Stimulated activated CD8-positive, alpha-beta memory T cell treated with anti-CD3 and anti-CD28 coated beads, Interleukin-7, amount 100 ng/mL, for 4 hours (primary cell): ENCODE data around the gene EN2.

ENCODE experiments used
- DNase-seq, 2 donors: peaks; one replicate each; pipeline ENCODE4 v3.0.0-alpha.2; 2020; ENCODE audit warnings: low read depth in 2 of 2

Gene EN2

GRCh38 chr7:155458111-155458877 is at the start of gene EN2:
TSS of gene EN2 (plus strand) at chr7:155458129. CDS start at chr7:155458378, 249 bp downstream.
- no peak for DNase-seq

- no peak for DNase-seq
These were observed 49.0 kb upstream of the EN2 start for GRCh38 chr7:155408651-155409586.

DNA sequence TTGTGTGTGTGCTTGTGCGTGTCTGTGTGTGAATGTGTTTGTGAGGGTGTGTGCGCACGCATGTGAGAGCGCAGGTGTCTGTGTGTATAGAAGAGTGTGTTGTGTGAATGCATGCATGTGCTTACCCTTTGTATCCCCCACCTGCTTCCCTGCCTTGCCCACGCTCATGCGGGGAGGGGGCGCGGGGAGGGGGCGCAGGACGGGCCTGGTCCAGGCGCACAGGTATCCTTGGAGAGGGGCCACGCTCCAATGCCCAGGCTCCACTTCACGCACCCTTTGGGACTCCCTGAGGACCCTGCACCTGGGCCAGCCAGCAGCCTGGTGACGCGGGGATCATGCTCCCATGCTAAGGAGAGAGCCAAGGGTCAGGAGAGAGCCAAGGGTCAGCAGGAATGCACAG is 47.9 kb upstream of the EN2 start:
- DNase-seq, result no peak

- no peak for DNase-seq
These were observed 47.5 kb upstream of the EN2 start for GRCh38 chr7:155410431-155410830.

GRCh38 chr7:155411718-155412415 is 46.1 kb upstream of the EN2 start:
- DNase-seq, result no peak

DNA sequence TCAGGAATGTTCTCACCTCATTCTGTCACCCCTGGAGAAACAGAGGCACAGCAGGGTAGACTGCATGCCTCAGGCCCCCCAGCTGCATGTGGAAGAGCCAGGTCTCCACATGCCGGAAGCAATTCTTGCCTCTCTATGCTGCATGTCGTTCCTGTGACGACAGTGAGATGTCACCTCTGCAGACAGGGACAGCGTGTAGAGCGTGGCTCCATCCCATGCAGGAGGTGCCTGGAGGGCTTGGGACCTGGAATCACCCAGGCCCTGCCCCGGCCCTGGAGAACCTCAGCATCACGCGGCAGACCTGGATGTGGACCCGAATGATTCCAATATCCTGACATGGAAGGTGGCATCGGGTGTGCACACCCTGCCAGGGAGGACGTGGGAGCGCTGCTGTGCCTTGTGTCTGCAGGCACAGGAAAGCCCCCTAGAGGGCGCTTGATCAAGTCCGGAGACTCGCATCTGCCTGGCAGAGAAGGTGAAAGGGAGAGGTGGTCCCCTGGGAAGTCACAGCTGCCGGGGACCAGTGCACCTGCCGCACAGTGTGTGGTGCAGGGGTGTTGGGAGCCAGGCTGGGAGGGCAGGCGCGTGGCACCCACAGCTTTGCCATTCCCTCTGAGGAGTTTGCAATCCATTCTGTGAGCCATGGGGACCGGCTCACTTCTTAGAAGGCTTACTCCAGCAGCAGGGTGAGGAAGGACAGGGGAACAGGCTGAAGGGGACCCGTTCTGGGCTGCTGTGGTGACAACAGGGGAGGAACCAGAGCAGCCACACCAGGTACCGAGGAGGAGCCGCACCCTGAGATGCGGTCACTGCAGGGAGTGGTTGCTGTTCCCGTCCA is 45.3 kb upstream of the EN2 start:
- no peak for DNase-seq

DNA sequence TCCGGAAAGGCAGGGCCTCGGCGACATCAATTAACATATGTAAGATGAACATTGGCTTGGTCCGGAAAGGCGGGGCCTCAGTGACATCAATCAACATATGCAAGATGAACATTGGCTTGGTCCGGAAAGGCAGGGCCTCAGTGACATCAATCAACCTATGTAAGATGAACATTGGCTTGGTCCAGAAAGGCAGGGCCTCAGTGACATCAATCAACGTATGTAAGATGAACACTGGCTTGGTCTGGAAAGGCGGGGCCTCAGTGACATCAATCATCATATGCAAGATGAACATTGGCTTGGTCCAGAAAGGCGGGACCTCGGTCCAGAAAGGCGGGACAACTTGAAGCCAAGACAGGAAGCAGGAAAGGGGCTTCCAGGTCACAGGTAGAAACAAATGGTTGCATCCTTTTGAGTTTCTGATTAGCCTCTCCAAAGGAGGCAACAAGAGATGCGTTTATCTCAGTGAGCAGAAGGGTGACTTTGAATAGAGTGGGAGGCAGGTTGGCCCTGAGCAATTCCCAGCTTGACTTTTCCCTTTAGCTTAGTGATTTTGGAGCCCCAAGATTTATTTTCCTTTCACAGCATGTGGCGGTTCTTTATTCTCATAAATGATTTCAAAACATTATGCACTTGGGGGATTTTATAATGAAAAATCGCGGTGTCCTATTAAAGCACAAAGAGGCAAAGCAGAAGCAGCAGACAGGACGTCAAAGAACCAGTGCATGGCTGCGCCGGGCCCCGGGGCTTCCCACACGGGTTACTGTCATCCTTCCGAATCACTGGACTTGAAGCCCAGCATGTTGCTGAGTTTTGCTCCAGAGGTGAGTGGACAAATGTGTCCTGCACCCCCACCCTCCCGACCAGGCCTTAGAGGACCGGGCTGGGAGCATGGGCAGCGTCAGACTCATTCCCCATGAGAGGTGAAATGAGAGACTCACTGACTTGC is 43.1 kb upstream of the EN2 start:
- no peak for DNase-seq

GRCh38 chr7:155416646-155417380 is 41.1 kb upstream of the EN2 start:
- DNase-seq, result no peak

- no peak for DNase-seq
These were observed 39.6 kb upstream of the EN2 start for GRCh38 chr7:155418304-155418703.

DNA sequence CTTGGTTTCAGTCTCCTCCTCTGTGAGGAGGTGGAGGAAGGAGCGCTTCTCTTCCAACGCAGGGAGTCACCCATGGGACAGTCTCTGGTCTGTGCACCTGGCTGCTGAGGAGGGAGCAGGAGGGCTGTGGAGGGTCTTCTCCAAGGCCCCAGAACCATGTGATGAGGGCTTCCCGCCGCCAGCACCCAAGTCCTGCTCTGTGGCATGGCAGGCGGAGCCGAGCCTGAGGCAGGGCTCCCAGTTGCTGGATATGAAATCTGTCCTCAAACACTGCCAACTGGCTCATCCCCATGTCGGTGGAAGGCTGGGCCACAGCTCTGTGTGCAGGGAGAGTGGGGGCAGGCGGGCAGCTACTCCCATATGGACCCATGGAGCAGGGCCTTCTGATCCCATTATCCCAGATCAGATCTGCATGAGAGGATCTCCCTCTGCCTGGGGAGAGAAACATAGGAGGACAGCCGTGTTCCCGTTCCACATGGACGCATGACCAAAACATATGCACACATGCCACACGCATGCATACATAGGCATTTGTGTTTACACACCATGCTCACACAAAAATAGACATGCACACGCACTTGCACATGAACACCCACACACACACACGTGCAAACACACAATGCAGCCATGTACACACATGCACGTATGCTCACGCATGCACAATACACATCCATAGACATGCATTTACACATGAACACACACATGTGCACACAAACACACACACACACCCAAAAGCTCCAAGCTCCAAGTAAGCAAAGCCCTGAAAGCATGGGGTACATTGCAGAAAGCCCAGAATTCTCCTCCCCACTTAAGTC is 38.8 kb upstream of the EN2 start:
- no peak for DNase-seq

DNA sequence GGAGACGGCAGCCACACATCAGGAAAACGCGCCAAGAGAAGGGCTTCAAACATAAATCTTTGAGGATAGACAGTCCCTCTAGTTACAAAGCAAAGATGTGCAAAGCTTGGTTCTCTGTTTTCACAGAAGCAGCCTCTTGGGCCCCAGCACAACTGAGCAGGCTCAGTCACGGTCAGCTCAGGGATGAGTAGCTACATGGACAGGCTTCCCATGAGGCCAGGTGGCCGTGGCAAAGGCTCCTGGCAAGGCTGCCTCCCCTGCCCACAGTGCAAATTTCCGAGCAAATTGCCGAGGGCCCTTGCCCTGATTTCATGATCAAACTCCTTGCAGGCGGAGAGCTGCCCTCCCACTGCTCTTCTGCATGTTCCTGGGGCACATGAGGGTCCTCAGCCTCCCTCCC is 37.8 kb upstream of the EN2 start:
- no peak for DNase-seq

GRCh38 chr7:155422151-155422550 is 35.8 kb upstream of the EN2 start:
- DNase-seq, result no peak

DNA sequence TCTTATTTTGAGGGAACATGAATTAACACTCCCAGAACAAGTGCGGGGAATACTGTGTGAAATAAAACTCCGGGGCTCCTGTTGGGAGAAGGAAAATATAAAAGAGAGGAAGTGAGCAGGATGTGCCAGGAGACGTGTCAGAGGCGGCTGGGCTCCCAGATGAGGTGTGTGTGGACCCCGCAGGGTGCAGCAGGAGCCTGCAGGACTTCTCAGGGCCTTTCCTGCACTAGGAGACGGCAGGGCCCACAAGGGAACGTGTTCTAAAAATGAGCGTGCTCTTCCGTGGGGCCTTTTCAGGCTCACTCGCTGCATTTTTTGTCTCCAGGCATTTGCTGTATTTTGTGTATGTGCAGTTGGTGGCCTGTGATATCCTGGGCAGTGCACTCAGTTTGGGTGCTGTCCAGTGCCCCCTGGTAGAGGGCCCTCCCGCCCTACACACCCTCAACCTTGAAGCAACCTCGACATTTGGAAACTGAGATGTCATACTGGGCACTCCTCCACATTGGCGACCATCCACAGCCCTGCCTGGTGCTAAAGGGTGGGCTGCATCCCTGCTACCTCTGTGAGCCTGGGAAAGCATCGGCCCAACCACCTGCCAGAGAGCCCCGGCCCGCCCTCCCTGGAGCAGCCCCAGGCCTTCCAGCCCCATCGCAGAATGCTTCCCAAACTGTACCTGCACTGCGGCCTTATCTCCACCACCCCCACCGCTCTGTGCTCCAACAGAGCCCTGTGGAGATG is 35.2 kb upstream of the EN2 start:
- DNase-seq, result no peak

- DNase-seq, result no peak
These were observed 34.3 kb upstream of the EN2 start for GRCh38 chr7:155423337-155424285.

- no peak for DNase-seq
These were observed 33.5 kb upstream of the EN2 start for GRCh38 chr7:155424301-155425010.

DNA sequence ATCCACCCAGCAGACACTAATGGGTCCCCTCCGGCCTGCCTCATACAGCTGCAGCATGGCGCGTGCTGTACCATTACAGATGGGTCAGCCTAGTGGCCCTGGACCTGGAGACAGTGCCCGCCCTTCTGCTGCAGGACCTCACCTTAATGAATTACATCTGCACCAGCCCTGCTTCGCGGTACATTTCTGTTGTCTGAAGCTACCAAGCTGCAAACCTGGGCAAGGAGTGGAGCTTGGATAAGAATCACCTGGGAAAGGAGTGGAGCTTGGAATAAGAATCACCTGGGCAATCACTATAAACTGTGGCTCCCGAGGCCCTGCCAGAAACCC is 33.0 kb upstream of the EN2 start:
- DNase-seq, result no peak
